Right lobe of liver (tissue), 4 donors: ENCODE measurements around the gene MYOG.

ENCODE experiments used
- POLR2A ChIP-seq: fragments of 450-650 bp; IDR thresholded peaks from one replicate; pipeline ENCODE4 v1.6.1; 2017; ENCODE audit warnings: antibody characterized with exemption, mild to moderate bottlenecking
- TF ChIP-seq, protein P1 (sequence below), 4 donors: fragments of 200-600 bp in 3 of 4; fragments of 450-650 bp in 1 of 4; IDR thresholded peaks; one replicate each; pipeline versions ENCODE4 v1.5.1 to v1.8.0; 2016 to 2022; ENCODE audit warnings: antibody characterized with exemption in 4 of 4, mild to moderate bottlenecking in 2 of 4
- donor health status: DM: no; HTN: no; CAD: no.
- donor health status: DM: no; HTN: no; CAD: no.
- donor health status: DM: no; HTN: yes; CAD: no.

DNA sequence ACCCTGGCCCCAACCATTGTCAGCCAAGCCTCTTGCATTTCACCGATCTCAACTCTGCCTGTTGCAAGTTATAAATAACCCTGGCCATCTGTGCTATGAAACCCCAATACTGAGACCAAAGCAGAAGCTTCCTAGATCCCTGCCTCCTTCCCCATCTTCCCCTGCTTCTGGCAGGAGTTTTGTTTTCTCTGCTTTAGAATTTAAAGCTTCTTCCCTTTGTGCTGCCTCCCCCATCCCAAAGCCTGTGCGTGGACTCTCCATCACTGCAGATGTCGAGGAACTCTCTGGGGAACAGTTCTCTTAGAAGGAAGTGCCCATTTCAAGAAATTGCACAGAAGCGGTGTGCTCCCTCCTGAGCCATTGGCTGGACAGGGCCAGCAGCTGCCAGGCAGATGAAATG is 17.4 kb upstream of the MYOG start:
- TF ChIP-seq, protein P1, sequence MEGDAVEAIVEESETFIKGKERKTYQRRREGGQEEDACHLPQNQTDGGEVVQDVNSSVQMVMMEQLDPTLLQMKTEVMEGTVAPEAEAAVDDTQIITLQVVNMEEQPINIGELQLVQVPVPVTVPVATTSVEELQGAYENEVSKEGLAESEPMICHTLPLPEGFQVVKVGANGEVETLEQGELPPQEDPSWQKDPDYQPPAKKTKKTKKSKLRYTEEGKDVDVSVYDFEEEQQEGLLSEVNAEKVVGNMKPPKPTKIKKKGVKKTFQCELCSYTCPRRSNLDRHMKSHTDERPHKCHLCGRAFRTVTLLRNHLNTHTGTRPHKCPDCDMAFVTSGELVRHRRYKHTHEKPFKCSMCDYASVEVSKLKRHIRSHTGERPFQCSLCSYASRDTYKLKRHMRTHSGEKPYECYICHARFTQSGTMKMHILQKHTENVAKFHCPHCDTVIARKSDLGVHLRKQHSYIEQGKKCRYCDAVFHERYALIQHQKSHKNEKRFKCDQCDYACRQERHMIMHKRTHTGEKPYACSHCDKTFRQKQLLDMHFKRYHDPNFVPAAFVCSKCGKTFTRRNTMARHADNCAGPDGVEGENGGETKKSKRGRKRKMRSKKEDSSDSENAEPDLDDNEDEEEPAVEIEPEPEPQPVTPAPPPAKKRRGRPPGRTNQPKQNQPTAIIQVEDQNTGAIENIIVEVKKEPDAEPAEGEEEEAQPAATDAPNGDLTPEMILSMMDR (IDR thresholded peaks at IDR 0.05) = no peak
- no peak for TF ChIP-seq POLR2A
